ENCODE results near the gene TCTN3. TPM values are rescaled to one million over a fixed set of nuclear protein-coding genes. Genes with fewer than 3 reads are reported as not detected.
"Not testable (repeated sequence)": the region's sequence is repeated elsewhere in the genome, so short reads cannot be mapped to it uniquely, and the experiment has no call there.

TCTN3 gene
- total RNA-seq, 1 experiment from 2014 or later, result 57.8 TPM

DNA sequence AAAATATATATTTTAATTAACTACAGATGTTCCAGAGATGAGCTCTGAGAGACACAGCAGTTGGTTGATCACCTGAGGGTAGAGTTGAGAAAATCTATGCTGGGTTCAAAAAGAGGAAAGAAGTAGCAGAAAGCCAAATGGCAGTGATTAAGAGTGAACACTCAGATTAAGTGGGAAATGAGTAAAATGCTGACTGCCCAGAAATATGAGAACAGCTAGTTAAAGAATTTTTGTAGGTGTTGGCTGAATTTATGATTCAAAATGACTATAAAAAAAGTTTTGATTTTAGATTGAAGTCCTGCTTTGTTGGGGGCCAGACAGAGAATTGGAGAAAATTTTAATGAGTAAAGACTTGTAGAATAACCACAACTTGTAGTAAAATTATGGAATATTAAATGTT lies 9.8 kb downstream of the TCTN3 start:
- DNase-seq (ENCODE audit: low spot score), result no peak

DNA sequence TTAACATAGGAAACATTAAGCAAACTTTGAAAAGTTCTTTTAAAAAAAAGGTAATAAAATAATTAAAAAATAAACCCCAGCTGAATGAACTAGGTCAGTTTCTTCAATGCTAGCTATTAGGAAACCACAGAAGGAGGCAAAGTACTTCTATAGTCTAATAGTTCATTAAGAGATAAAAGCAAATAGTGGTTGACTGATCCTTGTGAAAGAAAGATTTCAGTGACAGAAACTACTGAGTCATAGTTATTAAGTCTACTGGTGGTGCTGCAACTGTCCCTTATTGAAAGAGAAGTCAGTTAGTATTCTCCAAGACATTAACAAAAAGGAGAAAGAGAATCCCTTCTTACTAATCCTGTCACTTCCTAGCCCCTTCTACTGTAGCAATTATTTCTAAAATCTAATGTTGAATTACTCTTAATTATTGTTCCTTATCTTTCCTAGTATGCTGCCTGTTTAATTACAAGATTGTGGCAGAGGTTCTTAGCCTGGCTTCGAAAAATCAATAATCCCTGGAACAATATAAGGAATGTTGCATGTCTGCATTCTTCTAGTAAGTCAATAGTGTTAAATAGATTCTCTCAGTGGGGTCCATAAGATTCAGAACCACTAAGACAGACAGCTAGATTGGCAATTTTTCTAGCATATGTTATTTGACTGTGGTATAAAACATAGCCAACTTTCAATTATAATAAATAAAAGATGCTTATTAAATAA lies 18.2 kb downstream of the TCTN3 start:
- no peak for DNase-seq (ENCODE audit: low spot score)

DNA sequence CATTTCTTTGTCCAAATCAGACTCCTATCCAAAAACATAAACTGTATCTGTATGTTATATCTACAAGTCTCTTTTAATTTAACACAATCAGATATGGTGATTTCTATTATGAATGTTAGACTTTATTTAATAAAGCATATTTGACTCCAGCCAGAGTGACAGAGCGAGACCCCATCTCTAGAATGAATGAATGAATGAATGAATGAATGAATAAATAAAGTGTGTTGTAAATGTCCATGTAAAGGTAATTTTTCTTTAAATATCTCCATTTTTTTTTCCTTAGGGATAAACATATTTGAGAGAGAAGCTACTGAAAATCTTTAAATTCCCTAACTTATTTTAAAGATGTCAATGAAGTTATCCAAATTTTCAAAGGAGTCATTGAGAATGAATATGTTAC lies 19.1 kb downstream of the TCTN3 start:
- no peak for DNase-seq (ENCODE audit: low spot score)

DNA sequence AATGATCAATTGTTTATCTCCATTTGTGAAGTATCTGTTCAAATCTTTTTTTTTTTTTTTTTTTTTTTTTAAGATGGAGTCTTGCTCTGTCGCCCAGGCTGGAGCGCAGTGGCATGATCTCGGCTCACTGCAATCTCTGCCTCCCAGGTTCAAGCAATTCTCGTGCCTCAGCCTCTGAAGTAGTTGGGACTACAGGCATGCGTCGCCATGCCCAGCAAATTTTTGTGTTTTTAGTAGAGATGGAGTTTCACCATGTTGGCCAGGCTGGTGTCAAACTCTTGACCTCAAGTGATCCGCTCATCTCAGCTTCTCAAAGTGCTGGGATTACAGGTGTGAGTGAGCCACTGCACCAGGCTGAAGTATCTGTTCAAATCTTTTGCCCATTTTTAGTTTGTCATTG lies 21.1 kb downstream of the TCTN3 start:
- not testable (repeated sequence) for DNase-seq (ENCODE audit: low spot score)

DNA sequence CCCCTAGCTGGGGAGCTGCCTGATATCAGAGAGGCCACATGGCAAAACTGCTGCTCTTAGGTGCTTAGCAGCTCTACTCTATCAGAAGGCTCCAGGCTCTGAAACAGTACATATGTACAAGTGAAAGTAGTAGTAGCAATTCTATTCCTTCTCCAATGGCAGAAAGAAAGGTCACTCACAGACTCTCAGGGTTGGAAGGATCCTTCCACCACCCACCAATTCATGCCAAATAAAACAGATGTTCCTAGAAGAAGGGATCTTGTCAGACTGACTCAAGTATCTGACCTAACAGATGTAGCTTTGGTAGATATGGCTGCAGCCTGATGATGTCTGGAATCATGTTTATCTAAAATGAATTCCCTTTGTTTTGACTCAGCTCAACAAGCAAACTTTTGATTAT lies 29.2 kb downstream of the TCTN3 start:
- DNase-seq (ENCODE audit: low spot score), result no peak

DNA sequence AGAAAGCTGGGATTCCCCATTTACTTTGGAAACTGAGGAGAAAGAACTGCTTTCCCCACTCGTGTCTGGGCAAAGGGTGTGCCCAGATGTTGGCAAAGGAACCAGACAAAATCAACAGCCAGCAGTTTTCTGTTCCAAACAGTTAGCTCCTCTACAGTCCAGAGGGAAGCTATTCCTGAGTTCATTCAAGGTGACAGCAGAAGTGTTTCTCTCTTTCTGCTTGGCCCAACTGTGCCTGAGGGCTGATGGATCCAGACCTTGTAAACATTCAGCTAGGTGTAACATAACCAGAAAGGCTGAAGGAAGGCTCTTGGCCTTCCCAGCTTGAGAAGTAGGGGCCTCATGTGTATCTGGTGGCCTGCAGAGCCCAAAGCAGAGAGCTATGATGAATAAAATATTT lies 30.2 kb downstream of the TCTN3 start:
- DNase-seq (ENCODE audit: low spot score), result no peak

DNA sequence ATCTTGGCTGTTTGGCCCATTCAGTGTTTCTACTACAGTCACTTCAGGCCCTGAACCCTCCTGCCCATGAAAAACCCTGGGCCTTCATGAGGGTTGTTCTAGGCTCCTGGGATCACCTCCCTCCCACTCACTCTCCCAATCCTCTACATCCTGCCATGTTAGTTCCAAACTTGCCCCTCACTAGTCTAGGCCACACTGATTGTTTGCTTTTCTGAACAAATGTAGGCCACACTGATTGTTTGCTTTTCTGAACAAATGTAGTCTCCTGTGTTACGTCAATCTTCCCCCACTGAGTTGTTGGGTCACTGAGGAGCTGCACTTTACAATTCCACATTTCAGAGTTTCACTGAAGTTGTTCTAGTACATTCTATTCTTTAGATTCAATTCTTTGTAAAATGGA lies 31.9 kb downstream of the TCTN3 start:
- DNase-seq (ENCODE audit: low spot score), result no peak

DNA sequence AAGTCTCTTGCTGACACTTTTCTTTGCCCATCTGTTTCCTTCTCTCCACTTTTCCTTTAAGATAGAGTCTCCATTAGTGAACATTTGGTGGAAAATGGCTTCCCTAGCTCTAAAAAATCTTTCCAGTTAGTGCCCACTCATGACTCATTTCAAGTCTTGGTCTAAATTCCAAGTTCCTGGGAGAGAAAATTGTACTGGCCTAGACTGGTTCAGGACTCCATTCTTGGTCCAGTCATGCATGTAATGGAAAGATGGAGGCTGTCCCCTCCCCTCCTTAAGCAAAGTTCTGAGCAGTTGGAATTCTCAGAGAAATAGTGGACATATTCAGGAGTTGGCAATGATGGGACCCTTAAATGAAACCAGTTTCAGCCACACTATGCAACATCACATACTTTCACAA lies 33.4 kb downstream of the TCTN3 start:
- peak; percentile 10 for DNase-seq (ENCODE audit: low spot score)

DNA sequence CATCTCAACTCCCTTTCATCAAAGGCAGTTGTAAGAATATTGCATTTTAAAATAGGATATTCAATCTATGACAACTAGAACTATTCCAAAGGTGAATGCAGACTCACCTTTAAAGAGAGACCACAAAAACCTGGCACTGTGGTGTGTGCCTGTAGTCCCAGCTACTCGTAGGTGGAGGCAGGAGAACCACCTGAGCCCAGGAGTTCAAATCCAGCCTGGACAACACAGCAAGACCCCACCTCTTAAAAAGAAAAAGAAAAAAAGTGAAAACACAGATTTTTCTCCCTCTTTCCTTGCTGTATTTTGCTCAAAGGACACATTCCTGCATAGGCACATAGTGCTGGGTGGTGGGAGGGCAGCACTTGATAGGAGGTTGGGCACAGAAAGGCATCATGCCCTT lies 36.5 kb downstream of the TCTN3 start:
- DNase-seq (ENCODE audit: low spot score), result no peak

DNA sequence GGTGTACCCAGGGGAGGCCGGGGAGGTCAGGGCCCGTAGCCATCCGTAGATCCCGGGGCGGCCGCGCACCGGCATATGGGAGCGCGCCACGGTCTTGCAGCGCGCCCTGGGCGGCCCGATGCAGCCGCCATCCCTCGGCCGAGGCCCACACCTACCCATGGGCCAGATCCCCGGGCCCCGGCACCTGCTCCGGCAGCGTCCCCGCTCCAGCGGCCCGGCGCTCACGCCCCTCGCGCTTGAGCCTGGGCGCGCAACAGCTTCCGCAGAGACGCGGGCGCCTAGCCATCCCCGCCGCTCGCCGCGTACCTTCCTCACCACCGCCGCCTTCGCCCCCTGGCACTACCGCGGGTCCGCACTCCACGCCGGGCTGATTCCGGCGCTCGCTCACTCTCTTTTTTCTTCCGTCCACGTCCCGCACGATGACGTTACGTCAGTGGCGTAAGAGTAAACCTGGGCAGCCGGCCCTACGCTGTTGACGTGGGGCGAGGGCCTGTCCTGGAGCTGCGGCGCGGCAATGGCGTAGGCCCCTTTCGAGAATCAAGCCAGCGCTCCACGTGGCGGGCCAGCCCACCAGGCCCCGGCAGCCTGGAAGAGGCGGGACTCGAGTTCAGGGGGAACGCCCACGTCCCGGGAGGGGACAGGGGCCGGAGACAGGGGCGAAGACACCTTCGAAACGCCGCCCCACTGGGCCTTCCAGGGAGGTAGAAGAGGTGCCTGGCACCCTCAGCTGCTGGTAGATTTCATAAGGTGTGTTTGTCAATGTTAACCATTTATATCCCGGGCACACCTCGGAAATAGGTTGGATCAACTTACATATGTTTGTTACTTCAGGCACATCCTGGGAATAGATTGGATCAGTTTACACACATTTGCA lies 37.2 kb downstream of the TCTN3 start, which contains the start of gene ALDH18A1:
Gene ALDH18A1, minus strand, starts transcription at position 421 of the 874 bp plus-strand sequence. CDS start 3,334 bp downstream, outside the sequence.
- peak; percentile 87 for DNase-seq (ENCODE audit: low spot score)

DNA sequence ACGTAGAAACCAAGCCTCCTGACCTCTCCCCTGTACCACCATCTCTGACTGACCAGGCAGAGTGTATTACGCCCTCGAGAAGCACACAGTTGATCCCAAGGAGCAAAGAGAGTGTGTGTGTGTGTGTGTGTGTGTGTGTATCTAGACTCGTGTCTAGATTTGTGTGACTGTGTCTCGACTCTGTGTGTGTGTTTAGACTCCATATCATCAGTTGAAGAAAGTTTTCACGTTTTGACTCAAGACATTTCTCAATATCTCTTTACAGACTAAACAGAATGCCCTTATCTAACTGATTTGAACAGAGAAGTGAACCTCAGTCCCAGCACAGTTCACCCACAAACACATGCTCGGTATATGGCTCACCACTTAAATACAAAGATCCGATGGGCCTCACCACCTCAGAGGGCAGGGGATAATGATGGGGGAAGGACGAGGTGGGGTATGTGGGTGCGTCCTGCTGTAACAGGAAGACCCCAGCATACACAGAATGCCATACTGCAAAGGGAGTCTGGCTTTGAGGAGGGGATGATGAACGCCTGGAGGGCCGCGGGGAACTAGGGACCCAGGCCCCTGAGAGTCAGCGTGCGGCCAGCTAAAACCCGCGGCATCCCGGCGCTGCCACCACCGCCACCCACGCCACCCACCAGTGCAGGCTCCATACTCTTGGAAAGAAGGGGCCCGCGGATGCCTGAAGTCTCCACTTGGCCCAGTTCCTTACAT lies 38.0 kb downstream of the TCTN3 start:
- no peak for DNase-seq (ENCODE audit: low spot score)

DNA sequence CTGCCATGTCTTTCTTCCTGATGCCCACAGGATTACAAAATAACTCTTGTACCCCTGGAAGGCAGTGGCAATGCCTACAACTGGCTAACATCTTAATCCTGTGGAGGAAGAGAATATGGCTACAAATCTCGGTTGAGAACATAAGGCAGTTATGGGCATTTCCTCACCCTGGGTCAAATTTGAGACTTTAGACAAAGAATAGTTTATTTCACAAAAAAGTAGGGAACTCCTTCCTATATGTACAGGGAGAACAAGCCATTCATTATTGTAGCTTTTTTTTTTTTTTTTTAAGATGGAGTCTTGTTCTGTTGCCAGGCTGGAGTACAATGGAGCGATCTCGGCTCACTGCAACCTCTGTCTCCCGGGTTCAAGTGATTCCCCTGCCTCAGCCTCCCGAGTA lies 39.8 kb downstream of the TCTN3 start:
- DNase-seq (ENCODE audit: low spot score), result no peak

DNA sequence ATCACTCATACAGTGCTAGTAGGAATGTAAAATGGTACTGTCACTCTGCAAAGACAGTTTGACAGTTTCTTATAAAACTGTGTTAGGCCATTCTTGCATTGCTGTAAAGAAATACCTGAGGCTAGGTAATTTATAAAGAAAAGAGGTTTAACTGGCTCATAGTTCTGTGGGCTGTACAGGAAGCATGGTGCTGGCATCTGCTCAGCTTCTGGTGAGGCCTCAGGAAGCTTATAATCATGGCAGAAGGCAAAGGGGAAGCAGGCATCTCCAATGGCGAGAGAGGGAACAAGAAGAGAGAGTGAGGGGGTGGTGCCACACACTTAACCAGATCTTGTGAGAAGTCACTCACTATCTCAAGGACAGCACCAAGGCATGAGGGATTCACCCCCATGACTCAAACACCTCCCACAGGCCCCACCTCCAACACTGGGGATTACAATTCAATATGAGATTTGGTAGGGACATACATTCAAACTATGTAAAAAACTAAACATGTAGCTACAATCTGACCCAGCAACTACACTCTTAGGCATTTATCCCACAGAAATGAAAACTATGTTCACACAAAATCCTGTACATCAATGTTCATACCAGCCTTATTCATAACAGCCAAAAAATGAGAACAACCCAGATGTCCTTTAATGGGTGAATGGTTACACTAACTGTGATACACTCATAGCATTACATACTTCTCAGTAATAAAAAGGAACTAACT lies 42.2 kb downstream of the TCTN3 start:
- no peak for DNase-seq (ENCODE audit: low spot score)

DNA sequence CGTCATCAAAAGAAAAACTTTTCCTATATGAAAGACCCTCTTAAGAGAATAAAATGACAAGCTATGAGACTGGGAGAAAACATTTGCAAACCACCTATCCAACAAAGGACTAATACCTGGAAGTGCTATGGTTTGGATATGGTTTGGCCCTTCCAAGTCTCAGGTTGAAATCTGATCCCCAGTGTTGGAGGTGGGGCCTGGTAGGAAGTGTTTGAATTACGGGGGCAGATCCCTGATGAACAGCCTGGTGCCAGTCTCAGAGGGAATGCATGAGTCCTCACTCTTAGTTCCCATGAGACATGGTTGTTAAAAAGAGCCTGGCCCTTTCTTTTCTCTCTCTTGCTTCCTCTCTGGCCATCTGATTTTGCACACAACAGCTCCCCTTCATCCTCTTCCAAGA lies 43.5 kb downstream of the TCTN3 start:
- no peak for DNase-seq (ENCODE audit: low spot score)

DNA sequence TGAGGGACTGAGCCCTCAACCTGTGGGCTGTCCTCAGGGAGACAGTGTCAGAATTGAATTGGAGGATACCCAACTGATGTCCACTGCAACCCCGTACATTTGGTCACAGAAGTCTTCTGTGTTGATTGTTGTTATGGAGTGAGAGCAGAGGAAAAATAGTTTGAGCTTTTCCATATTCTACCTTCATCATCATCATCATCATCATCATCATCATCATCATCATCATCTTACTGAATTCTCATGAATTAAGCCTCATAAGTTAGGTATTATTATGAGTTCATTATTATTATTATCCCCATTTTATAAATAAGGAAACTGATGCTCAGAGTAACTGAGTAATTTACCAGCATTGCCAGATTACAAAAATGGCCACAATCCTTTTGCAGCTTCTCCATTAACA lies 45.6 kb downstream of the TCTN3 start:
- DNase-seq (ENCODE audit: low spot score), result no peak

DNA sequence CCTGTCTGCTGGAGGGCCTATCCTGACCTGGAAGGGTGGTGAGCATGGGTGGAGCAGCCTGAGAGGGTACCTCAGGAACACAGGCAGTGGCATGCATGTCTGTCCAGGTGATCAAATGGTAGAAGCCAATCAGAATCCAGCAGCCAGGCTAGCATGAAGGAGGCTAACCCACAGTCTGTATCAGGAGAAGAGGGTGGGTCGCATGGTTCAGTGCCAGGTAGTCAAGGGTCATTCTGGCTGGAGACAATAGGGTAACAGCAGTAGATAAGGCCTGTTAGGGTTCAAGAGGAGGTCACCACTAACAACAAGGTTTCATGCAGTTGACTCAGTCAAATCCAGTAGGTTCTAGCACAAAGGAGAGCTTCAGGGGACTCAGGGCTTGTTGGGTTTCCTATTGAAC lies 47.6 kb downstream of the TCTN3 start:
- DNase-seq (ENCODE audit: low spot score), result no peak

DNA sequence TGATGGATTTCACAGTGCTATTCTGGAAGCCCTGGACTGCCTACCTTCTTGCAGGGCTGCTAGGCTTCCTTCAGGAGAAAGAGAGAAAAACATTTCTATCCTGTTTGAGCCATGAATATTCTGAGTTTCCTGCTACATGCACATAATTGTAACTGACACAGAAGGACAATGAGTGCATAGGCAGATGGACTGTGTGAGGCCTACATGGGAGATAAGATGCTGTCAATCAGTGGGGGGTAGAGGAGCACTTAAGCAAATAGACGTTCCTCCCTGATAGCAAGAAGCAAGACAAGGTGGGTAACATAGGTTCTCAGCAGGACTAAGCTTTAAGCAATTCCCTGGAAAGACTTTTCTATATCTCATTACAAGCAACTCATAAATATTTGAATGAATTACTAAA lies 48.8 kb downstream of the TCTN3 start:
- no peak for DNase-seq (ENCODE audit: low spot score)

DNA sequence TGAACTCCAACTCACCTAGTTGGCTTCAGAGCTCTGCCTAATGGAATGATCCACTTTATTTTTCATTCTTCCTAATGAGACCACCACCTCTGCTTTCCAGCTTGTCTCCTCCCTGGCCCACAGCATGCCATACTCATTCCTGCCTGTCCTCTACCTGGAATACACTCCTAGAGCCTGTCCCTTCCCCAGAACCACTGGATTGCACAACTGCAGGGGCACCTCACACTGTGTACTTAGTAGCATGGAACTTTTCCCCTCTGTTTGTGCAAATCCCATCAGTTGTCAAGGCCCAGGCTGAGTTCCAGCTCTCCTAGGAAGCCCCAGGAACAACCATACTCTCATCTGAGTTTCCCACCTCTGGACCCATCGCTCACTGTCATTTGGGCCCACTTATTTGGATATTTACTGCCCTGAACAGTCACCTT lies 52.8 kb downstream of the TCTN3 start:
- no peak for DNase-seq (ENCODE audit: low spot score)

DNA sequence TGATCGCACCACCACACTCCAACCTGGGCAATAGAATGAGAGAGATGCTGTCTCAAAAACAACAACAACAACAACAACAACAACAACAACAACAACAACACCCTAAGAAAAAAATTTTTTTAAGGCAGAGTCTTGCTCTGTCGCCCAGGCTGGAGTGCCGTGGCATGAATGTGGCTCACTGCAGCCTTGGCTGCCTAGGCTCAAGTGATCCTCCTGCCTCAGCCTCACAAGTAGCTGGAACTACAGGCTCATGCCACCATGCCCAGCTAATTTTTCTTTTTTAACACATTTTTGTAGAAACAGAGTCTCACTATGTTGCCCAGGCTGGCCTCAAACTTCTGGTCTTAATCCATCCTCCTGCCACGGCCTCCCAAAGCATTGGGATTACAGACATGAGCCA lies 55.8 kb downstream of the TCTN3 start:
- DNase-seq (ENCODE audit: low spot score), result no peak

DNA sequence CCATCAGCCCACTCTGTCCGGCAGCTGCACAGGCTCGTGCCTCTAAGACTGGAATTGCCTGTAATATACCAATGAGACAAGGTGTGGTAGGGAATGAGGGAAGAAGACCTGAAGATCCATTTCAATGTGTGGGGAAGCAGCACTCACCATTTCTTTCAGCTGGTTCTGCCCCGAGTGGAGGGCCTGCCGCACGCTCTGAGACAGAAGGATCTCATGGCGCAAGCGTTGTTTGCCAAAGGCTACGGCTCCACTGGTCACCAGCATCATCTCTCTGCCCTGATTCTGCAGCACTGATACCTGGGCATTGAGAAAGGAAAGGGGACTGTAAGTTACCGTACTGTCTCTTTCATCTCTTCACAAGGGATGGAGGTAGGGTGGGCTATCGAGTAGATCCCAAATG lies 56.6 kb downstream of the TCTN3 start:
- no peak for DNase-seq (ENCODE audit: low spot score)

DNA sequence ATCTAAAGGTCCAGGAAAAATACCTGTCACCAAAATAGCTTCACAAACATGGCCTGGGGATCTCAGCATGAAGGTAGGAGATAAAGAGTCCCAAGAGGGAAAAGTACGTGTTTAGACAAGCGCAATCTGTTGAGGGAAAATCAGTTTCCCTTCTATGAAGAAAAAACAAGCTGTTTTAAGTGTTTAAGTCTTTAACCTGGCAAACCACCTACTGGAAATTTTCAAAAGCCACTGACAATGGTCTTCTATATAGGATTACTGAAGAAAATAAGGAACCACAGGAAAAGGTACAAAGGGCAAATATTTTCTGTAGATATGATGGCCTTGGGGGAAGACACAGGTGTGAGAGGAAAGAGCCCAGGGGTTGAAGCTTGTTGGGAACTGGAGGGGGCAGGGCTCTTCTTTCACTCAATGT lies 58.4 kb downstream of the TCTN3 start:
- no peak for DNase-seq (ENCODE audit: low spot score)

DNA sequence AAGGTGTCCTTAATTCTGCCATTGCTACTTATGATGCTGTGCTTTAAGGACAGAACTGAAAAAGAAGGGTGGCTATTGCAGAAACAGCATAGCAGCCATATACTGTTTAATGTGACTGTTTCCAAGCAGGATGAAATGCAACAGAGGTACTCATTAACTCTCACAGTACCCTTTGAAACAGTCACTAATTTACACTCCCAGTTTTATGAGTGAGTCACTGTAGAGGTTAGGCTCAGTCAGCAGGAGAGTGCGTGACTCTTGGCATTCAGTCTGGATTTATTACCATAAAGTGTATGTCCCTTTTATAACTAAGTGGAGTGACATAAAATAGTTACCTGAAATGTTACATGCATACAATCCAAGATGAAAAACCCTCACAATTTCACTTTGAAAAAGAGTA lies 64.9 kb downstream of the TCTN3 start:
- no peak for DNase-seq (ENCODE audit: low spot score)
